ENCODE results near the gene AMPD1. TPM values are rescaled to one million over a fixed set of nuclear protein-coding genes. Genes with fewer than 3 reads are reported as not detected.

The AMPD1 gene
- total and polyA plus RNA-seq, 2 experiments from 2014 or later = 0.27 TPM; not detected in 1

- ATAC-seq = no peak
- H3K79me2 ChIP-seq (replicated peaks; ENCODE audit: insufficient read depth) = no peaks in the 10 kb centered on the region
- H3K27ac ChIP-seq (ENCODE audit: low read depth) = no peak overlapping the region
- H4K20me1 ChIP-seq (replicated peaks; ENCODE audit: insufficient read depth) = no peaks in the 10 kb centered on the region
- Mint-ChIP-seq H3K4me3 (peak overlapping the region; percentile 85), H3K36me3 (ENCODE audit: low read depth) (no peaks in the 10 kb centered on the region), H3K9me3 (no peaks in the 10 kb centered on the region), H3K27ac (no peak overlapping the region), H3K27me3 (ENCODE audit: insufficient read depth, low read depth, poor library complexity) (peaks cover 5% of the 10 kb centered on the region), H3K4me1 (peaks cover 4% of the 10 kb centered on the region; the same call in 2 of the 3 replicates)
- H2AFZ ChIP-seq = no peak overlapping the region
- no peak for DNase-seq (ENCODE audit: low spot score)
- H3K4me2 ChIP-seq = peak overlapping the region; percentile 95
- H3K9me2 ChIP-seq (ENCODE audit: insufficient read depth) = no peaks in the 10 kb centered on the region
- peaks cover 7% of the 10 kb centered on the region; the same call in 1 of the 2 replicates for H3F3A ChIP-seq (replicated peaks; ENCODE audit: low read depth)
- H3K4me1 ChIP-seq (ENCODE audit: insufficient read depth) = 0 out of 2 replicates have a peak, but pooled peaks cover 4% of the 10 kb centered on the region
- no peak for TF ChIP-seq CREB1 (CRISPR knock-in tag; IDR thresholded peaks at IDR 0.05; ENCODE audit: low read depth)
- TF ChIP-seq ZNF331 (CRISPR knock-in tag; IDR thresholded peaks at IDR 0.05; ENCODE audit: low read depth) = no peak
- no peak for TF ChIP-seq ZNF462 (CRISPR knock-in tag; IDR thresholded peaks at IDR 0.05)
- TF ChIP-seq CTCF (conservative IDR thresholded peaks at IDR 0.05; ENCODE audit: low read depth in 2 of 2) = no peak
- no peak for TF ChIP-seq ETS1 (IDR thresholded peaks at IDR 0.05)
- no peak for TF ChIP-seq STAT1 (IDR thresholded peaks at IDR 0.05; ENCODE audit: unreplicated experiment)
- TF ChIP-seq REST (IDR thresholded peaks at IDR 0.05; ENCODE audit: unreplicated experiment) = no peak
- TF ChIP-seq ZNF114 (CRISPR knock-in tag; IDR thresholded peaks at IDR 0.05) = no peak
- no peak for TF ChIP-seq POLR2AphosphoS5 (IDR thresholded peaks at IDR 0.05; ENCODE audit: low read depth)
- TF ChIP-seq NANOG (IDR thresholded peaks at IDR 0.05; ENCODE audit: borderline replicate concordance) = no peak
- no peak for TF ChIP-seq EZH2 (IDR thresholded peaks at IDR 0.05; ENCODE audit: low read depth, unreplicated experiment)
- TF ChIP-seq JUNB (IDR thresholded peaks at IDR 0.05; ENCODE audit: unreplicated experiment) = no peak
- no peak for TF ChIP-seq EZH2phosphoT487 (IDR thresholded peaks at IDR 0.05; ENCODE audit: unreplicated experiment)
- H3K36me3 ChIP-seq (ENCODE audit: insufficient read depth) = no peaks in the 10 kb centered on the region
- H3K4me3 ChIP-seq = peak overlapping the region; percentile 84
- H3K27me3 ChIP-seq (ENCODE audit: insufficient read depth) = peaks cover 26% of the 10 kb centered on the region; the same call in 1 of the 2 replicates
Observed at GRCh38 chr1:114671011-114671938, 24.1 kb downstream of the AMPD1 start.
